Activated T-helper 1 cell treated with anti-CD3 and anti-CD28 coated beads, Interleukin-2, amount 50 U/mL, for 16 hours (primary cell): ENCODE results near the gene SPG11.
A peak's percentile ranks its signal among the peaks of the same experiment; 100 is the strongest.
"Not testable (repeated sequence)": the region's sequence is repeated elsewhere in the genome, so short reads cannot be mapped to it uniquely, and the experiment has no call there.

Experiments used
- DNase-seq, 2 donors: peaks; one replicate each; pipeline ENCODE4 v3.0.0-alpha.2; 2020; ENCODE audit warnings: low read depth in 1 of 2, low spot score in 1 of 2

The SPG11 gene

GRCh38 chr15:44675911-44676310, 12.4 kb upstream of the SPG11 start:
- no peak for DNase-seq

GRCh38 chr15:44673639-44674038, 10.2 kb upstream of the SPG11 start:
- DNase-seq: no peak

GRCh38 chr15:44670087-44670950, 6.9 kb upstream of the SPG11 start:
- DNase-seq: no peak

DNA sequence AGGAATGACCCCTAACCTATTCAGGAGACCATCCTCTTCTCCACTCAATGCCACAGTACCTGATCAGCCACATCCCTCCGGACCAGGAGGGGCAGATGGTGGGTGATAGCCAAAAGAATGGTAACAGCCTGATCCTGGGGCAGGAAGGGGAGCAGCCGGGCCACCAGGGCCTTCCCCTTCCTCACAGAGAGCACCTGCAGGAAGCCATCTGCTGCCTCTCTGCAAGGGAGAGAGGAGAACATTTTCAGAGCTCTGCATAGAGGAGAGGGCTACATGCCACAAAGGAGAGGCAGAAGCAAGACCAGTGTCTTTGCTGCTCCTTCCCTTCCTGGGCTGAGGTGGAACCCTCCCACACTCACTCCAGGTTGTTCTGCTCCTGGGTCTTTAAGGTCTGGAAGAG, 5.5 kb upstream of the SPG11 start:
- DNase-seq: no peak

DNA sequence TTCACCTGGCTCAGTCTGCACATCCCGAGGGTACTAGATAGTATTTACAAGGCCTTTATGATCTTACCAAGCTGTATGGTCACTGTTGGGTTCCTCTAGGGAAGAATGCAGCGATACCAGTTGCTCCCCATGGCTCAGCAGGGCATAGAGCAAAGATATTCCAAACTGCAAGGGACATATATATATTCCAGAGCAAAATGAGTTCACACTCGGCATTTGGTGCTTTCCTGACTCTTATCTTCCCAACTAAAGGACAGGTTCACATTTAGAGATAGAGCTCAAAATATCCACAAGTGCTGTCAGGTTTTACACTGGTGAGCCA, 3.5 kb upstream of the SPG11 start:
- DNase-seq: no peak

DNA sequence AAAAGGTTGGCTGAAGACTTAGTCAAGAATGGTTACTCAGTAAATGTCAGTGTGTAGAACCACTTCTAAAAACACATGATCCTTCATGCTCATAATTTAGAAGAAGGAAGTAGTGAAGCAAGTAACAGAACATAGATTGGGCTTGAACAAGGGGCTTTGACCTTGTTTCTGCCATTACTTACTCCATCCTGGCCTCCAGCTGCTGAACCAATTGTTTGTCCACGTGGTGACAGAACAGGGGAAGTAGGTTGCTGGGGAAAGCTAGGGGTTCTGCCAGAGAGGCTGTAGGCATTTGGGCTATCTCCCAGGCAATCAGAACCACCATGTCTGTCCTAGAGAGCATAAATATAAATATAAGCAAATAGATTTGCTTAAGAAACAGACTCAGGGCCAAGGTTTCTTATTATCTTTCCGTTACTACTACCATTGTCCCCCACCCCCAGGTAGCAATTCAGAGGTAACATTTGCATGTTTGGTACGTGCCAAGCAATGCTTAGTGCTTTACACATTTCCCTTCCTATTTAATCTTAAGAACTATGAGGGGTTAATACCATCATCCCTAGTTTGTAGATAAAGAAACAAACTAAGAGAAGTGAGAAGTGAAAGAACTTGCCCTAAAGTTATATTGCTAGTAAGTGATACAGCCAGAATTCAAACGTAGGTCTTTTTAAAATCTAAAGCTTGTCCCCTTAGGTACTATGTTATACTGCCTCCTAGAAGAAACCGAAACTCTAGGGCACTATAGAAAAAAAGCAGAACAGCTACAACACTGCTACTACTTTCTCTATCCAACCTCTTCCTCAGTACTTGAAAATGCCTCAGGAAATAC, 3.0 kb upstream of the SPG11 start:
- DNase-seq: no peak

DNA sequence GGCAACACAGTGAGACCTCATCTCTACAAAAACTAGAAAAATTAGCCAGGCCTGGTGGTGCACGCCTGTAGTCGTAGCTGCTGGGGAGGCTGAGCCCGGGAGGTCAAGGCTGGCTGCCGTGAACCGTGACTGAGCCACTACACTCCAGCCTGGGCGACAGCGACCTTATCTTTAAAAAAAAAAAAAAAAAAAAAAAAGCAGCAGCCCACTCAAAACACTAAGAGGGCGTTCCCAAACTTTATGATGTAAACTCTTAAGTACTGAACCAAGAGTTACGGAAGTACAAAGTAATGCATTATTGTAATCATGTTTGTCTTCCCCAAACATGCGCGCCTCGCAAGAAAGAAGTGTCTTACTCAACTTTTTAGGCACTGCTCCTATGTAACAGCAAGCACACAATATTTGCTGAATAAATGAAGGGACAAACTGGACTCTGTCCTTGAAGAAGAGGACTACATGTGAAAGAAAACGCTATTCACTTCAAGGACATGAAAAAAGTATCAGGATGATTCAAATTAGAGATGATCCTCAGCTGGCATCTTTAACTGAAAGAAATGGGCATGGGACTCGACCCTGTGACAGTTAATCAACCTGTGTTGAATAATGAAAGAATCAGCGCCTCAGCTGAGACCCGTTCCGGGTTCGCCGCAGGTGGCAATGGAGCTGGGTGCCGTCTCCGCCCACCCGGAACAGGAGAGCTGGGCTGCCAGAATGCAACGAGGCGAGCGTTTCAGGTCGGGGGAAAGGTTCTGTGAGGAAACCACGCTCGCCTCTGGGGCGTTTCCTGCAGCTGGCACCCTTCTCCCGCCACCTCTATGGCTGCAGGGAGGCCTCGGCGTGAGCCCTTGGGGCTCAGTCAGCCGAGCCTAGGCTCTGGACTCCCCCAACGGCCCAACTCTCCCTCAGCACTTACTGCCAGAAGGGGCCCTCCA, 718 bp downstream of the SPG11 start:
- peak; percentile 72 to 75 for DNase-seq

GRCh38 chr15:44661576-44661975, 1.9 kb downstream of the SPG11 start:
- no peak for DNase-seq

DNA sequence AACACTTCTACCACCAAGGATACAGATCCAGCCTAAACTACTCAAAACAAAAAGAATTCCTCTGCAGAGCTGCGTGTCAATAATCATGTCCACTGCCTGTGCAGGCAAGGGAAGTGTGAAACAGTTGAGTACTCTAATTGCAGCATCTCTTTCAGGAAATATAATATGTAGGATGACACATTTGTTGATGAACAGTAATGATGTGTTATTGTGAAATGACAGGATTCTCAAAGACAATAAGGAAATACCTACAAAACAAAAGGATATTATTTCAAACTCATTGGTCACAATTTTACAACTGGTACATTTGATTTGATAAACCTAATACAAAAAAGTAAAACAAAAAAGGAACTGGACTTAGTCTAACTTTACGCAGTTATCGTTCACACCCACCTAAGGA, 4.4 kb downstream of the SPG11 start:
- no peak for DNase-seq

GRCh38 chr15:44657378-44657777, 6.1 kb downstream of the SPG11 start:
- no peak for DNase-seq

- no peak for DNase-seq
These were observed 6.5 kb downstream of the SPG11 start for GRCh38 chr15:44656913-44657312.

DNA sequence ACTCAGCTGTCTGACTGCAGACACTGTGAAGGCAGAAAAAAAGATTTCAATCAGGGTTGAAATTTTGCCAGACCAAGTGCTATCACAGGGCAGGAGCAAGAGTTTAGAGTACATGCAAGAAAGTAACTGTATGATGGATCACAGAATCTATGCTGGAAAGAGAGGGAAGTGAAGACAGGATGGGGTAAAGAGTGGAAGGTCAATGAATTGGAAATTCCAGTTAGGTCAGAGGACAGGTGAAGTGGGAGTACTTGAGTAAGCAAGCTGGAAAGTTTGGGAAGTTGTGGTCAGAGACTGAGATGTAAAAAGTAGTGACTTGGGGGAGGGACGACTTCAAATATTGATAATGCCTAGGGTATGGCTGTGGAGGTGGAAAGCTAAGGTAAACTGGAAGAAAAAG, 7.2 kb downstream of the SPG11 start:
- DNase-seq: no peak

DNA sequence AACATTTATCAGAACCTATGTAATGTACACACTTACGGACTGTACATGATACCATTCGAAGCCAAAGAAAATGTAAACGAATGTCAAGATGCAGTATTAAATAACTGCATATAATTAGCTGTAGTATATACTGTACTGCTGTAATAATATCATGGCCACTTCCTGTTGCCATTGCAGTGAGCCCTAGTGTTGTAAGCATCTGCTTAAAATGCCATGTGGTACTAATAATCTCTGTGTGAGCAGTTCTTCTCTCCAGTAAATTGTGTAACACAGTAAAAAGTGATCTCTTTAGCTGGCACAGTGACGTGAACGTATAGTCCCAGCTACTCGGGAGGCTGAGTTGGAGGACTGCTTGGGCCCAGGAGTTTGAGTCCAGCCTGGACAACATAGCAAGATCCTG, 8.6 kb downstream of the SPG11 start:
- DNase-seq: no peak

- no peak for DNase-seq
These were observed 15.8 kb downstream of the SPG11 start for GRCh38 chr15:44647637-44648036.

DNA sequence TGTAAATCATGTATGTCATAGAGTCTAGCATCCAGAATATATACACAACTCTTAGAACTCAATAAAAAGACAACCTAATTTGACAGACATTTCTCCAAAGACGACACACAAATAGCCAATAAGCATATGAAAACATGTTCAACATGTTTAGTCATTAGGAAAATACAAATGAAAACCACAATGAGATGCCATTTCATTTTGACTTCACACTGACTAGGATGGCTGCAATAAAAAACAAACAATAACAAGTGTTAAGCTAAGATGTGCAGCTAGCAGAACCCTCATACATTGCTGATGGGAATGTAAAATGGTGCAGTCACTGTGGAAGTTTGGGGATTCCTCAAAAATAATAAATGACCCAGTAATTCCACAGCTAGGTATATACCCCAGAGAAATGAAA, 16.4 kb downstream of the SPG11 start:
- DNase-seq: no peak

DNA sequence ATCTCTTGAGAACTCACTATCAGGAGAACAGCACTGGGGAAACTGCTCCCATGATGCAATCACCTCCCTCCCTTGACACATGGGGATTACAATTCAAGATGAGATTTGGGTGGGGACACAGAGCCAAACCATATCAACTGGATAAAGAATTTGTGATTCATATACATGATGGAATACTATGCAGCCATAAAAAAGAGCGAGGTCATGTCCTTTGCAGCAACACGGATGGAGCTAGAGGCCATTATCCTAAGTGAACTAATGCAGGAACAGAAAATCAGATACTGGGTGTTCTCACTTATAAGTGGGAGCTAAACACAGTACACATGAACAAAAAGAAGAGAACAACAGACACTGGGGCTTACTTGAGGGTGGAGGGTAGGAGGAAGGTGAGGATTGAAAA, 17.0 kb downstream of the SPG11 start:
- DNase-seq: no peak

DNA sequence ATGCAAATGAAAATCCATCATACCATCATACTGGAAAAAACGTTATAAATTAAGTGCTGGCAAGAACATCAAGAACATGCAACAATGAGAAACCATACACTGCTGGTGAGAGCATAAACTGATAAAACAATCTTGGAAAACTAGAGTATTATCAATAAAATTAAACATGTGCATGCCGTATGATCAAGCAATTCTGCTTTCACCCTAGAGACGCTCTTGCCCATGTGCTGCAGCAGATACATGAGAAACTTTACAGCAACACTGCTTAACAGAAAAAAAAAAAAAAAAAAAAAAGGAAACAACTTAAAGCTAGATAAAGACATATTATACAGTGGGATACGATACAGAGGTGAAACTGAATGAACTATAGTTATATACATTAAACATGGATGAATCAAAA, 21.8 kb downstream of the SPG11 start:
- DNase-seq: no peak

DNA sequence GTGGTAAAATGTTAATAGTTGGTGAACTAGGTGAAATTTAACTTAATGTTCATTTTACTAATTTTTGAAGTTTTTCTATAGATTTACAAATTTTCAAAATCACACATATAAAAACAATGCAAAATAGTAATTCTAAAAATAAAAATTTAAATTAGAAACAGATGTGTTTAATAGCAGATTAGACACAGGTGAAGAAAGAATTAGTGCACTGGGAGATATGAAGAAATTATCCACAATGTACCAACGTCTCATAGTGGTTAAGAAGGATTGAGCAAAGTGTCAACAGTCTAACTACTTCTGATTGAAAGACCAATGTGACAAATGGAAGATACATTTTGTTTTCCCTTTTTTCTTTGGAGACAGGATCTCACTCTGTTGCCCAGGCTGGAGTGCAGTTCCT, 26.5 kb downstream of the SPG11 start:
- no peak for DNase-seq

- no peak for DNase-seq
These were observed 29.9 kb downstream of the SPG11 start for GRCh38 chr15:44633603-44634002.

DNA sequence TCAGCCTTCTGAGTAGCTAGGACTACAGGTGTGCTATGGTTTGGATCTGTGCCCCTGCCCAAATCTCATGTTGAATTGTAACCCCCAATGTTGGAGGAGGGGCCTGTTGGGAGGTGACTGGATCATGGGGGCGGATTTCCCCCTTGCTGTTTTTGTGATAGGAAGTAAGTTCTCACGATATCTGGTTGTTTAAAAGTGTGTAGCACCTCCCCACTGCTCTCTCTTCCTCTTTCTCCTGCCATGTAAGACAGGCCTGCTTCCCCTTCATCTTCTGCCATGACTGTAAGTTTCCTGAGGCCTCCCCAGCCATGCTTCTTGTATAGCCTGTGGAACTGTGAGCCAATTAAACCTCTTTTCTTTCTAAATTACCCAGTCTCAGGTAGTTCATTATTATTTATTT, 38.2 kb downstream of the SPG11 start:
- DNase-seq: not testable (repeated sequence)

GRCh38 chr15:44623178-44623577, 40.3 kb downstream of the SPG11 start:
- DNase-seq: no peak
